ENCODE results near the gene PCGF6. TPM values are rescaled to one million over a fixed set of nuclear protein-coding genes. Genes with fewer than 3 reads are reported as not detected.
A peak's percentile ranks its signal among the peaks of the same experiment; 100 is the strongest.

PCGF6 gene
- total RNA-seq, 1 experiment from 2014 or later = 19.2 TPM

DNA sequence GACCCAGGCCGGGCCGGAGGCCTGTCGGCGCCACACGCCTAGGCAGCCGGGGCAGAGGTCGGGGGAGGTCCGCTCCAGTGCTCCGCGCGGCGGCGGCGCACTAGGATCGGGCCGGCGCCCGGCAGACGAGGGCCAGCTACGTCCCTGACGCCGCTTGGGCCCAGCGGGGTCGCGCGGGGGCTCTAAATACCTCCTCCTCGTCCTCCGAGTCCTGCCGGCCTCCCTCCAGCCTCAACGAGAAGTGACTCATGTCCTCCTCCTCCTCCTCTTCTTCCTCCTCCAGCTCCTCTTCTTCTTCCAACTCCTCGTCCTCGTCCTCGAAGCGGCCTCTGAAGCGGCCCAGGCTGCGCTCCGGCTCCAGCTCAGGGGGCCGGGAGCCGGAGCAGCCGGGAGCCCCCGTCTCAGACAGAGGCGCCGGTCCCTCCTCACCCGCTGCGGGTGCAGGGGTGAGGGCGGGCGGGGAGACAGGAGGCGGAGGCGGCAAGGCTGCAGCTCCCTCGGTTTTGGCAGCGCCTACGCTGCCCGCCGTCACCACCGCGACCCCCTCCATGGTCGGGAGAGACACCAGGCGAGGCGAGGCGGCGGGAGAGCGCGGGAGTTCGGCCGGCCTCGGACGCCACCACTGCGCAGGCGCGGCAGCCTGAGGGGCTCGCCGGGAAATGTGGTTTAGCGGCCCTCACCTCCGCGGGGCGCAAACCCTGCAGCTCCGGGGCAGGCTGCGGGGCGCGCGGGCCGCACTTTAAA, at the start of gene PCGF6 (continued):
- TF ChIP-seq, protein P1, sequence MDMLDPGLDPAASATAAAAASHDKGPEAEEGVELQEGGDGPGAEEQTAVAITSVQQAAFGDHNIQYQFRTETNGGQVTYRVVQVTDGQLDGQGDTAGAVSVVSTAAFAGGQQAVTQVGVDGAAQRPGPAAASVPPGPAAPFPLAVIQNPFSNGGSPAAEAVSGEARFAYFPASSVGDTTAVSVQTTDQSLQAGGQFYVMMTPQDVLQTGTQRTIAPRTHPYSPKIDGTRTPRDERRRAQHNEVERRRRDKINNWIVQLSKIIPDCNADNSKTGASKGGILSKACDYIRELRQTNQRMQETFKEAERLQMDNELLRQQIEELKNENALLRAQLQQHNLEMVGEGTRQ (CRISPR knock-in tag; IDR thresholded peaks at IDR 0.05) = no peak
- TF ChIP-seq ZNF317 (CRISPR knock-in tag; IDR thresholded peaks at IDR 0.05; ENCODE audit: borderline replicate concordance, low read depth) = no peak
- no peak for TF ChIP-seq ZNF263 (CRISPR knock-in tag; IDR thresholded peaks at IDR 0.05; ENCODE audit: low read depth)
- no peak for TF ChIP-seq SOX15 (CRISPR knock-in tag; IDR thresholded peaks at IDR 0.05)
- no peak for TF ChIP-seq NR1H2 (CRISPR knock-in tag; IDR thresholded peaks at IDR 0.05)
- TF ChIP-seq, protein P2, sequence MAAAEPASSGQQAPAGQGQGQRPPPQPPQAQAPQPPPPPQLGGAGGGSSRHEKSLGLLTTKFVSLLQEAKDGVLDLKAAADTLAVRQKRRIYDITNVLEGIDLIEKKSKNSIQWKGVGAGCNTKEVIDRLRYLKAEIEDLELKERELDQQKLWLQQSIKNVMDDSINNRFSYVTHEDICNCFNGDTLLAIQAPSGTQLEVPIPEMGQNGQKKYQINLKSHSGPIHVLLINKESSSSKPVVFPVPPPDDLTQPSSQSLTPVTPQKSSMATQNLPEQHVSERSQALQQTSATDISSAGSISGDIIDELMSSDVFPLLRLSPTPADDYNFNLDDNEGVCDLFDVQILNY (CRISPR knock-in tag; IDR thresholded peaks at IDR 0.05) = peak; percentile 96
- 0 out of 2 replicates have a peak, but pooled peaks have one; percentile 20 for TF ChIP-seq TEAD1 (CRISPR knock-in tag; IDR thresholded peaks at IDR 0.05)
- TF ChIP-seq, protein P3, sequence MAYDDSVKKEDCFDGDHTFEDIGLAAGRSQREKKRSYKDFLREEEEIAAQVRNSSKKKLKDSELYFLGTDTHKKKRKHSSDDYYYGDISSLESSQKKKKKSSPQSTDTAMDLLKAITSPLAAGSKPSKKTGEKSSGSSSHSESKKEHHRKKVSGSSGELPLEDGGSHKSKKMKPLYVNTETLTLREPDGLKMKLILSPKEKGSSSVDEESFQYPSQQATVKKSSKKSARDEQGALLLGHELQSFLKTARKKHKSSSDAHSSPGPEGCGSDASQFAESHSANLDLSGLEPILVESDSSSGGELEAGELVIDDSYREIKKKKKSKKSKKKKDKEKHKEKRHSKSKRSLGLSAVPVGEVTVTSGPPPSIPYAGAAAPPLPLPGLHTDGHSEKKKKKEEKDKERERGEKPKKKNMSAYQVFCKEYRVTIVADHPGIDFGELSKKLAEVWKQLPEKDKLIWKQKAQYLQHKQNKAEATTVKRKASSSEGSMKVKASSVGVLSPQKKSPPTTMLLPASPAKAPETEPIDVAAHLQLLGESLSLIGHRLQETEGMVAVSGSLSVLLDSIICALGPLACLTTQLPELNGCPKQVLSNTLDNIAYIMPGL (CRISPR knock-in tag; IDR thresholded peaks at IDR 0.05) = peak; percentile 75; the same call in 1 of the 2 replicates
- TF ChIP-seq, protein P4, sequence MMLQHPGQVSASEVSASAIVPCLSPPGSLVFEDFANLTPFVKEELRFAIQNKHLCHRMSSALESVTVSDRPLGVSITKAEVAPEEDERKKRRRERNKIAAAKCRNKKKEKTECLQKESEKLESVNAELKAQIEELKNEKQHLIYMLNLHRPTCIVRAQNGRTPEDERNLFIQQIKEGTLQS (CRISPR knock-in tag; conservative IDR thresholded peaks at IDR 0.05) = no peak
- peak; percentile 45; the same call in 1 of the 2 replicates for TF ChIP-seq FOXP1 (CRISPR knock-in tag; IDR thresholded peaks at IDR 0.05; ENCODE audit: borderline replicate concordance)
- TF ChIP-seq, protein P5, sequence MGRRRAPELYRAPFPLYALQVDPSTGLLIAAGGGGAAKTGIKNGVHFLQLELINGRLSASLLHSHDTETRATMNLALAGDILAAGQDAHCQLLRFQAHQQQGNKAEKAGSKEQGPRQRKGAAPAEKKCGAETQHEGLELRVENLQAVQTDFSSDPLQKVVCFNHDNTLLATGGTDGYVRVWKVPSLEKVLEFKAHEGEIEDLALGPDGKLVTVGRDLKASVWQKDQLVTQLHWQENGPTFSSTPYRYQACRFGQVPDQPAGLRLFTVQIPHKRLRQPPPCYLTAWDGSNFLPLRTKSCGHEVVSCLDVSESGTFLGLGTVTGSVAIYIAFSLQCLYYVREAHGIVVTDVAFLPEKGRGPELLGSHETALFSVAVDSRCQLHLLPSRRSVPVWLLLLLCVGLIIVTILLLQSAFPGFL (CRISPR knock-in tag; IDR thresholded peaks at IDR 0.05; ENCODE audit: borderline replicate concordance) = no peak
- TF ChIP-seq, protein P6, sequence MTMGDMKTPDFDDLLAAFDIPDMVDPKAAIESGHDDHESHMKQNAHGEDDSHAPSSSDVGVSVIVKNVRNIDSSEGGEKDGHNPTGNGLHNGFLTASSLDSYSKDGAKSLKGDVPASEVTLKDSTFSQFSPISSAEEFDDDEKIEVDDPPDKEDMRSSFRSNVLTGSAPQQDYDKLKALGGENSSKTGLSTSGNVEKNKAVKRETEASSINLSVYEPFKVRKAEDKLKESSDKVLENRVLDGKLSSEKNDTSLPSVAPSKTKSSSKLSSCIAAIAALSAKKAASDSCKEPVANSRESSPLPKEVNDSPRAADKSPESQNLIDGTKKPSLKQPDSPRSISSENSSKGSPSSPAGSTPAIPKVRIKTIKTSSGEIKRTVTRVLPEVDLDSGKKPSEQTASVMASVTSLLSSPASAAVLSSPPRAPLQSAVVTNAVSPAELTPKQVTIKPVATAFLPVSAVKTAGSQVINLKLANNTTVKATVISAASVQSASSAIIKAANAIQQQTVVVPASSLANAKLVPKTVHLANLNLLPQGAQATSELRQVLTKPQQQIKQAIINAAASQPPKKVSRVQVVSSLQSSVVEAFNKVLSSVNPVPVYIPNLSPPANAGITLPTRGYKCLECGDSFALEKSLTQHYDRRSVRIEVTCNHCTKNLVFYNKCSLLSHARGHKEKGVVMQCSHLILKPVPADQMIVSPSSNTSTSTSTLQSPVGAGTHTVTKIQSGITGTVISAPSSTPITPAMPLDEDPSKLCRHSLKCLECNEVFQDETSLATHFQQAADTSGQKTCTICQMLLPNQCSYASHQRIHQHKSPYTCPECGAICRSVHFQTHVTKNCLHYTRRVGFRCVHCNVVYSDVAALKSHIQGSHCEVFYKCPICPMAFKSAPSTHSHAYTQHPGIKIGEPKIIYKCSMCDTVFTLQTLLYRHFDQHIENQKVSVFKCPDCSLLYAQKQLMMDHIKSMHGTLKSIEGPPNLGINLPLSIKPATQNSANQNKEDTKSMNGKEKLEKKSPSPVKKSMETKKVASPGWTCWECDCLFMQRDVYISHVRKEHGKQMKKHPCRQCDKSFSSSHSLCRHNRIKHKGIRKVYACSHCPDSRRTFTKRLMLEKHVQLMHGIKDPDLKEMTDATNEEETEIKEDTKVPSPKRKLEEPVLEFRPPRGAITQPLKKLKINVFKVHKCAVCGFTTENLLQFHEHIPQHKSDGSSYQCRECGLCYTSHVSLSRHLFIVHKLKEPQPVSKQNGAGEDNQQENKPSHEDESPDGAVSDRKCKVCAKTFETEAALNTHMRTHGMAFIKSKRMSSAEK (CRISPR knock-in tag; IDR thresholded peaks at IDR 0.05; ENCODE audit: borderline replicate concordance) = no peak
- no peak for TF ChIP-seq SMAD3 (CRISPR knock-in tag; IDR thresholded peaks at IDR 0.05; ENCODE audit: borderline replicate concordance)
- TF ChIP-seq, protein P7, sequence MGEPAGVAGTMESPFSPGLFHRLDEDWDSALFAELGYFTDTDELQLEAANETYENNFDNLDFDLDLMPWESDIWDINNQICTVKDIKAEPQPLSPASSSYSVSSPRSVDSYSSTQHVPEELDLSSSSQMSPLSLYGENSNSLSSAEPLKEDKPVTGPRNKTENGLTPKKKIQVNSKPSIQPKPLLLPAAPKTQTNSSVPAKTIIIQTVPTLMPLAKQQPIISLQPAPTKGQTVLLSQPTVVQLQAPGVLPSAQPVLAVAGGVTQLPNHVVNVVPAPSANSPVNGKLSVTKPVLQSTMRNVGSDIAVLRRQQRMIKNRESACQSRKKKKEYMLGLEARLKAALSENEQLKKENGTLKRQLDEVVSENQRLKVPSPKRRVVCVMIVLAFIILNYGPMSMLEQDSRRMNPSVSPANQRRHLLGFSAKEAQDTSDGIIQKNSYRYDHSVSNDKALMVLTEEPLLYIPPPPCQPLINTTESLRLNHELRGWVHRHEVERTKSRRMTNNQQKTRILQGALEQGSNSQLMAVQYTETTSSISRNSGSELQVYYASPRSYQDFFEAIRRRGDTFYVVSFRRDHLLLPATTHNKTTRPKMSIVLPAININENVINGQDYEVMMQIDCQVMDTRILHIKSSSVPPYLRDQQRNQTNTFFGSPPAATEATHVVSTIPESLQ (CRISPR knock-in tag; IDR thresholded peaks at IDR 0.05) = no peak
- TF ChIP-seq, protein P8, sequence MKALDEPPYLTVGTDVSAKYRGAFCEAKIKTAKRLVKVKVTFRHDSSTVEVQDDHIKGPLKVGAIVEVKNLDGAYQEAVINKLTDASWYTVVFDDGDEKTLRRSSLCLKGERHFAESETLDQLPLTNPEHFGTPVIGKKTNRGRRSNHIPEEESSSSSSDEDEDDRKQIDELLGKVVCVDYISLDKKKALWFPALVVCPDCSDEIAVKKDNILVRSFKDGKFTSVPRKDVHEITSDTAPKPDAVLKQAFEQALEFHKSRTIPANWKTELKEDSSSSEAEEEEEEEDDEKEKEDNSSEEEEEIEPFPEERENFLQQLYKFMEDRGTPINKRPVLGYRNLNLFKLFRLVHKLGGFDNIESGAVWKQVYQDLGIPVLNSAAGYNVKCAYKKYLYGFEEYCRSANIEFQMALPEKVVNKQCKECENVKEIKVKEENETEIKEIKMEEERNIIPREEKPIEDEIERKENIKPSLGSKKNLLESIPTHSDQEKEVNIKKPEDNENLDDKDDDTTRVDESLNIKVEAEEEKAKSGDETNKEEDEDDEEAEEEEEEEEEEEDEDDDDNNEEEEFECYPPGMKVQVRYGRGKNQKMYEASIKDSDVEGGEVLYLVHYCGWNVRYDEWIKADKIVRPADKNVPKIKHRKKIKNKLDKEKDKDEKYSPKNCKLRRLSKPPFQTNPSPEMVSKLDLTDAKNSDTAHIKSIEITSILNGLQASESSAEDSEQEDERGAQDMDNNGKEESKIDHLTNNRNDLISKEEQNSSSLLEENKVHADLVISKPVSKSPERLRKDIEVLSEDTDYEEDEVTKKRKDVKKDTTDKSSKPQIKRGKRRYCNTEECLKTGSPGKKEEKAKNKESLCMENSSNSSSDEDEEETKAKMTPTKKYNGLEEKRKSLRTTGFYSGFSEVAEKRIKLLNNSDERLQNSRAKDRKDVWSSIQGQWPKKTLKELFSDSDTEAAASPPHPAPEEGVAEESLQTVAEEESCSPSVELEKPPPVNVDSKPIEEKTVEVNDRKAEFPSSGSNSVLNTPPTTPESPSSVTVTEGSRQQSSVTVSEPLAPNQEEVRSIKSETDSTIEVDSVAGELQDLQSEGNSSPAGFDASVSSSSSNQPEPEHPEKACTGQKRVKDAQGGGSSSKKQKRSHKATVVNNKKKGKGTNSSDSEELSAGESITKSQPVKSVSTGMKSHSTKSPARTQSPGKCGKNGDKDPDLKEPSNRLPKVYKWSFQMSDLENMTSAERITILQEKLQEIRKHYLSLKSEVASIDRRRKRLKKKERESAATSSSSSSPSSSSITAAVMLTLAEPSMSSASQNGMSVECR (CRISPR knock-in tag; IDR thresholded peaks at IDR 0.05; ENCODE audit: borderline replicate concordance) = peak; percentile 55; the same call in 1 of the 2 replicates
- TF ChIP-seq, protein P9, sequence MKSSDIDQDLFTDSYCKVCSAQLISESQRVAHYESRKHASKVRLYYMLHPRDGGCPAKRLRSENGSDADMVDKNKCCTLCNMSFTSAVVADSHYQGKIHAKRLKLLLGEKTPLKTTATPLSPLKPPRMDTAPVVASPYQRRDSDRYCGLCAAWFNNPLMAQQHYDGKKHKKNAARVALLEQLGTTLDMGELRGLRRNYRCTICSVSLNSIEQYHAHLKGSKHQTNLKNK (CRISPR knock-in tag; IDR thresholded peaks at IDR 0.05) = no peak
- no peak for TF ChIP-seq NFATC4 (CRISPR knock-in tag; IDR thresholded peaks at IDR 0.05)
- TF ChIP-seq JUN (CRISPR knock-in tag; IDR thresholded peaks at IDR 0.05) = no peak
- TF ChIP-seq, protein P10, sequence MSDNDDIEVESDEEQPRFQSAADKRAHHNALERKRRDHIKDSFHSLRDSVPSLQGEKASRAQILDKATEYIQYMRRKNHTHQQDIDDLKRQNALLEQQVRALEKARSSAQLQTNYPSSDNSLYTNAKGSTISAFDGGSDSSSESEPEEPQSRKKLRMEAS (CRISPR knock-in tag; IDR thresholded peaks at IDR 0.05) = peak; percentile 78
- TF ChIP-seq CREB1 (CRISPR knock-in tag; IDR thresholded peaks at IDR 0.05) = no peak
- no peak for TF ChIP-seq ESRRA (CRISPR knock-in tag; IDR thresholded peaks at IDR 0.05; ENCODE audit: borderline replicate concordance)
